ENCODE results near the gene GASK1B.

GRCh38 chr4:158219623-158220022 lies 46.8 kb upstream of the GASK1B start:
- TF ChIP-seq CTCF (IDR thresholded peaks at IDR 0.05): no peak
- TF ChIP-seq POLR2A (IDR thresholded peaks at IDR 0.05): no peak

Data from testis (tissue), 2 donors.